ENCODE measurements around the gene RPIA. TPM values are rescaled to one million over a fixed set of nuclear protein-coding genes. Genes with fewer than 3 reads are reported as not detected.

RPIA gene
- polyA plus RNA-seq, 2 of the 4 experiments (the other 2 are of a cell fraction) = 23.3 to 27.0 TPM

DNA sequence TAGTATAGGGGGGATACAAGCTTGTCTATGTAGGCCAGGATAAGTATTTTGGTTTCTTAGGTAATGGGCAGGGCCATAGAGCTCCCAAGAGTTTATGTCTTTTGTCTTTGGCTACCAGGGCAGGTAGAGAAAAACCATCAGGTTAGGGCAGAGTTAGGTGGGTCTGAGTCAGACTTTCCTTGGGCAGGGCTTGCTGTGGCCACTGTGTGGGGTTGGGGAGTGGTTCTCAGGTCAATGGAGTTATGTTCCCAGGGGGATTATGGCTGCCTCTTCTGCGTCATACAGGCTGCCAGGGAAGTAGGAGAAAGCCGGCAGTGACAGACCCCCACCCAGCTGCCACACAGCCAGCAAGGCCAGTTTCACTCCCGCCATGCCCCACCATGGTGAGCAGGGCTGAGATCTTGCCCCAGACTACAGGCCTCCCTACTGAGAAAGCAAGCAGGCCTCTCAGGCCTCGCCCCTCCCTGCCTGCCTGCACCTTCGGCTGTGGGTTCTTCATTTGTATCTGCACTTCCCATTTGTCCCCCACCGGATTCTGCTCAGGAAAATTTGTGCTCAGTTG, 55.5 kb downstream of the RPIA start:
- no peaks in the 10 kb centered on the region for H3K4me1 ChIP-seq
- CTCF ChIA-PET = interaction anchor here (0.5 to 1.9 kb wide), 4 partner anchors 34 to 396 kb away, joined by 3 to 7 read pairs (median 4); no protein-coding TSS in a partner anchor
- TF ChIP-seq TFCP2L1 (CRISPR knock-in tag; IDR thresholded peaks at IDR 0.05) (no peak), HOXB13 (CRISPR knock-in tag; IDR thresholded peaks at IDR 0.05; ENCODE audit: low read depth) (no peak), EP300 (IDR thresholded peaks at IDR 0.05) (no peak), ZSCAN20 (CRISPR knock-in tag; IDR thresholded peaks at IDR 0.05) (no peak), FOXS1 (CRISPR knock-in tag; IDR thresholded peaks at IDR 0.05) (no peak), ZNF302 (CRISPR knock-in tag; IDR thresholded peaks at IDR 0.05) (no peak), RAD21 (conservative IDR thresholded peaks at IDR 0.05 in 1 of 2, IDR thresholded peaks at IDR 0.05 in 1 of 2) (no peak), HOXB5 (CRISPR knock-in tag; IDR thresholded peaks at IDR 0.05) (no peak), POLR2AphosphoS2 (conservative IDR thresholded peaks at IDR 0.05; ENCODE audit: low read length) (no peak), BHLHE40 (IDR thresholded peaks at IDR 0.05; ENCODE audit: low read depth, low read length) (no peak), POLR2A (IDR thresholded peaks at IDR 0.05; ENCODE audit: low read length) (no peak), MAZ (IDR thresholded peaks at IDR 0.05; ENCODE audit: borderline replicate concordance, low read depth, low read length) (no peak), MAX (IDR thresholded peaks at IDR 0.05) (no peak), EHF (CRISPR knock-in tag; IDR thresholded peaks at IDR 0.05) (no peak), CTCF (IDR thresholded peaks at IDR 0.05) (no peak), EHMT2 (IDR thresholded peaks at IDR 0.05; ENCODE audit: low read depth) (no peak), RFX5 (IDR thresholded peaks at IDR 0.05) (no peak), MAFK (IDR thresholded peaks at IDR 0.05; ENCODE audit: partially characterized antibody) (no peak)
- TF ChIP-seq, protein P1, sequence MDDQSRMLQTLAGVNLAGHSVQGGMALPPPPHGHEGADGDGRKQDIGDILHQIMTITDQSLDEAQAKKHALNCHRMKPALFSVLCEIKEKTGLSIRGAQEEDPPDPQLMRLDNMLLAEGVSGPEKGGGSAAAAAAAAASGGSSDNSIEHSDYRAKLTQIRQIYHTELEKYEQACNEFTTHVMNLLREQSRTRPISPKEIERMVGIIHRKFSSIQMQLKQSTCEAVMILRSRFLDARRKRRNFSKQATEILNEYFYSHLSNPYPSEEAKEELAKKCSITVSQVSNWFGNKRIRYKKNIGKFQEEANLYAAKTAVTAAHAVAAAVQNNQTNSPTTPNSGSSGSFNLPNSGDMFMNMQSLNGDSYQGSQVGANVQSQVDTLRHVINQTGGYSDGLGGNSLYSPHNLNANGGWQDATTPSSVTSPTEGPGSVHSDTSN (IDR thresholded peaks at IDR 0.05) = no peak
- TF ChIP-seq, protein P2, sequence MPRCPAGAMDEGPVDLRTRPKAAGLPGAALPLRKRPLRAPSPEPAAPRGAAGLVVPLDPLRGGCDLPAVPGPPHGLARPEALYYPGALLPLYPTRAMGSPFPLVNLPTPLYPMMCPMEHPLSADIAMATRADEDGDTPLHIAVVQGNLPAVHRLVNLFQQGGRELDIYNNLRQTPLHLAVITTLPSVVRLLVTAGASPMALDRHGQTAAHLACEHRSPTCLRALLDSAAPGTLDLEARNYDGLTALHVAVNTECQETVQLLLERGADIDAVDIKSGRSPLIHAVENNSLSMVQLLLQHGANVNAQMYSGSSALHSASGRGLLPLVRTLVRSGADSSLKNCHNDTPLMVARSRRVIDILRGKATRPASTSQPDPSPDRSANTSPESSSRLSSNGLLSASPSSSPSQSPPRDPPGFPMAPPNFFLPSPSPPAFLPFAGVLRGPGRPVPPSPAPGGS (IDR thresholded peaks at IDR 0.05) = no peak
- 96% methylated on average over 6 of the region's 6 CpGs for WGBS (ENCODE audit: missing lambda C conversion rate)
- no peak for ATAC-seq
- POLR2A ChIA-PET = no interaction called here
- no peak overlapping the region for H3K4me3 ChIP-seq
- no peak overlapping the region for H3K27ac ChIP-seq
- DNase-seq (ENCODE audit: low read depth in 1 of 2, low spot score in 1 of 2) = no peak
- H3K9me3 ChIP-seq = no peaks in the 10 kb centered on the region
- FAIRE-seq = no peak
- no peak overlapping the region for H3K4me2 ChIP-seq

DNA sequence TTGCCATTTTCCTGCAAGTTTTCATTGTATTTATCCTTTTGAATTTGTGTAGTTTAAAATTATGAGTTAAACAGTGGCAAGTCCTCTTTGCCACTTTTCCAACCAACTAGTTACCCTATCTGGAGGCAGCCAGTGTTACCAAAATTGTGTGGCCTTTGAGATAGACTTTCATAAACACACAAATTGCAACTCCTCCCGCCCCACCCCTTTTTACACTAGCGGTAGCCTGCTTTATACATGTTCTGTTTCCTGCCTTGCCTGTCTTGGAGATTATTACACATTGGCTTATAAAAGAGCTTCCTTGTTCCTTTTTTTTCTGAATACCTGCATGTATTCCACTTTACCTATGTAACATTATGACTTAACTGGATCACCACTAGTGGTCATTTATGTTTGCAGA, 56.5 kb downstream of the RPIA start:
- DNase-seq (ENCODE audit: low read depth in 1 of 2, low spot score in 1 of 2) = no peak
- Histone ChIP-seq H3K4me3 (no peak overlapping the region), H3K4me2 (no peak overlapping the region), H3K27ac (no peak overlapping the region), H3K4me1 (no peaks in the 10 kb centered on the region), H3K9me3 (no peaks in the 10 kb centered on the region)
- FAIRE-seq = no peak
- 89% methylated on average over 2 of the region's 2 CpGs for WGBS (ENCODE audit: missing lambda C conversion rate)
- POLR2A ChIA-PET = no interaction called here
- no peak for ATAC-seq
- CTCF ChIA-PET = interaction anchor here (2.1 to 3.1 kb wide), 2 partner anchors 8 to 9 kb away, joined by 7 to 14 read pairs; no protein-coding TSS in a partner anchor
- TF ChIP-seq ZC3H11A (IDR thresholded peaks at IDR 0.05) (no peak), RNF2 (IDR thresholded peaks at IDR 0.05; ENCODE audit: borderline replicate concordance, low read depth) (no peak), ELK1 (IDR thresholded peaks at IDR 0.05; ENCODE audit: low read depth, low read length) (no peak), TP53 (CRISPR knock-in tag; IDR thresholded peaks at IDR 0.05) (no peak), CHD2 (IDR thresholded peaks at IDR 0.05; ENCODE audit: low read length, partially characterized antibody) (no peak), FOSB (CRISPR knock-in tag; IDR thresholded peaks at IDR 0.05) (no peak), MAZ (IDR thresholded peaks at IDR 0.05; ENCODE audit: borderline replicate concordance, low read depth, low read length) (no peak), FOSL2 (IDR thresholded peaks at IDR 0.05) (no peak), FOSL2 (CRISPR knock-in tag; IDR thresholded peaks at IDR 0.05) (no peak), MAFK (IDR thresholded peaks at IDR 0.05; ENCODE audit: partially characterized antibody) (no peak), ESRRA (IDR thresholded peaks at IDR 0.05; ENCODE audit: borderline replicate concordance, low read length) (no peak), HEYL (CRISPR knock-in tag; IDR thresholded peaks at IDR 0.05) (no peak), MYC (IDR thresholded peaks at IDR 0.05; ENCODE audit: borderline replicate concordance, low read length) (no peak)
- TF ChIP-seq, protein P3, sequence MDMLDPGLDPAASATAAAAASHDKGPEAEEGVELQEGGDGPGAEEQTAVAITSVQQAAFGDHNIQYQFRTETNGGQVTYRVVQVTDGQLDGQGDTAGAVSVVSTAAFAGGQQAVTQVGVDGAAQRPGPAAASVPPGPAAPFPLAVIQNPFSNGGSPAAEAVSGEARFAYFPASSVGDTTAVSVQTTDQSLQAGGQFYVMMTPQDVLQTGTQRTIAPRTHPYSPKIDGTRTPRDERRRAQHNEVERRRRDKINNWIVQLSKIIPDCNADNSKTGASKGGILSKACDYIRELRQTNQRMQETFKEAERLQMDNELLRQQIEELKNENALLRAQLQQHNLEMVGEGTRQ (IDR thresholded peaks at IDR 0.05) = no peak
- TF ChIP-seq, protein P2 (IDR thresholded peaks at IDR 0.05) = no peak

Measured in A549 (cell line).